ENCODE measurements around the gene TRDN. TPM values are rescaled to one million over a fixed set of nuclear protein-coding genes. Genes with fewer than 3 reads are reported as not detected.

TRDN gene
- total RNA-seq, 1 donor from 2014 or later: not detected

- no peak for DNase-seq (ENCODE audit: low read depth)
- Histone ChIP-seq H3K4me3 (ENCODE audit: low read depth, low read length) (no peak overlapping the region), H3K36me3 (ENCODE audit: control insufficient read depth, insufficient read depth, low read length) (no peaks in the 10 kb centered on the region), H3K27me3 (ENCODE audit: control insufficient read depth, insufficient read depth, low read length) (no peaks in the 10 kb centered on the region)
- TF ChIP-seq CTCF (IDR thresholded peaks at IDR 0.05; ENCODE audit: insufficient read depth, low read length, poor library complexity, severe bottlenecking): no peak
Observed at GRCh38 chr6:123333000-123333756, 303.6 kb downstream of the TRDN start.

- H3K4me3 ChIP-seq (ENCODE audit: low read depth, low read length): no peak overlapping the region
Observed at GRCh38 chr6:123332070-123332469, 304.7 kb downstream of the TRDN start.

GRCh38 chr6:123329337-123329736 is 307.4 kb downstream of the TRDN start:
- H3K27me3 ChIP-seq (ENCODE audit: control insufficient read depth, insufficient read depth, low read length): no peaks in the 10 kb centered on the region
- no peaks in the 10 kb centered on the region for H3K36me3 ChIP-seq (ENCODE audit: control insufficient read depth, insufficient read depth, low read length)
- no peak overlapping the region for H3K4me3 ChIP-seq (ENCODE audit: low read depth, low read length)
- TF ChIP-seq CTCF (IDR thresholded peaks at IDR 0.05; ENCODE audit: insufficient read depth, low read length, poor library complexity, severe bottlenecking): no peak
- DNase-seq (ENCODE audit: low read depth): no peak

More at GRCh38 chr6:123332070-123332469, 304.7 kb downstream of the TRDN start:
- Histone ChIP-seq H3K36me3 (ENCODE audit: control insufficient read depth, insufficient read depth, low read length) (no peaks in the 10 kb centered on the region), H3K27me3 (ENCODE audit: control insufficient read depth, insufficient read depth, low read length) (no peaks in the 10 kb centered on the region)
- no peak for TF ChIP-seq CTCF (IDR thresholded peaks at IDR 0.05; ENCODE audit: insufficient read depth, low read length, poor library complexity, severe bottlenecking)
- DNase-seq (ENCODE audit: low read depth): no peak

GRCh38 chr6:123323452-123324329 is 313.1 kb downstream of the TRDN start:
- H3K27me3 ChIP-seq (ENCODE audit: control insufficient read depth, insufficient read depth, low read length): no peaks in the 10 kb centered on the region
- DNase-seq (ENCODE audit: low read depth): no peak
- H3K36me3 ChIP-seq (ENCODE audit: control insufficient read depth, insufficient read depth, low read length): no peaks in the 10 kb centered on the region
- no peak overlapping the region for H3K4me3 ChIP-seq (ENCODE audit: low read depth, low read length)
- TF ChIP-seq CTCF (IDR thresholded peaks at IDR 0.05; ENCODE audit: insufficient read depth, low read length, poor library complexity, severe bottlenecking): no peak

- DNase-seq (ENCODE audit: low read depth): no peak
- TF ChIP-seq CTCF (IDR thresholded peaks at IDR 0.05; ENCODE audit: insufficient read depth, low read length, poor library complexity, severe bottlenecking): no peak
- no peaks in the 10 kb centered on the region for H3K36me3 ChIP-seq (ENCODE audit: control insufficient read depth, insufficient read depth, low read length)
- no peak overlapping the region for H3K4me3 ChIP-seq (ENCODE audit: low read depth, low read length)
- no peaks in the 10 kb centered on the region for H3K27me3 ChIP-seq (ENCODE audit: control insufficient read depth, insufficient read depth, low read length)
Observed at GRCh38 chr6:123321020-123321419, 315.7 kb downstream of the TRDN start.
